HS-5 (cell line): ENCODE measurements around the gene FTSJ1.
"Not testable (repeated sequence)": the region's sequence is repeated elsewhere in the genome, so short reads cannot be mapped to it uniquely, and the experiment has no call there.

Experiments used
- DNase-seq: peaks from one replicate; pipeline ENCODE4 v3.0.0-alpha.2; 2012; ENCODE audit warnings: low read depth

The FTSJ1 gene

GRCh38 chrX:48475774-48476577 lies at the start of gene FTSJ1:
Gene FTSJ1, plus strand, starts transcription at chrX:48476199. Its CDS starts 1,849 bp downstream, at chrX:48478048.
- DNase-seq: peak; percentile 68

DNA sequence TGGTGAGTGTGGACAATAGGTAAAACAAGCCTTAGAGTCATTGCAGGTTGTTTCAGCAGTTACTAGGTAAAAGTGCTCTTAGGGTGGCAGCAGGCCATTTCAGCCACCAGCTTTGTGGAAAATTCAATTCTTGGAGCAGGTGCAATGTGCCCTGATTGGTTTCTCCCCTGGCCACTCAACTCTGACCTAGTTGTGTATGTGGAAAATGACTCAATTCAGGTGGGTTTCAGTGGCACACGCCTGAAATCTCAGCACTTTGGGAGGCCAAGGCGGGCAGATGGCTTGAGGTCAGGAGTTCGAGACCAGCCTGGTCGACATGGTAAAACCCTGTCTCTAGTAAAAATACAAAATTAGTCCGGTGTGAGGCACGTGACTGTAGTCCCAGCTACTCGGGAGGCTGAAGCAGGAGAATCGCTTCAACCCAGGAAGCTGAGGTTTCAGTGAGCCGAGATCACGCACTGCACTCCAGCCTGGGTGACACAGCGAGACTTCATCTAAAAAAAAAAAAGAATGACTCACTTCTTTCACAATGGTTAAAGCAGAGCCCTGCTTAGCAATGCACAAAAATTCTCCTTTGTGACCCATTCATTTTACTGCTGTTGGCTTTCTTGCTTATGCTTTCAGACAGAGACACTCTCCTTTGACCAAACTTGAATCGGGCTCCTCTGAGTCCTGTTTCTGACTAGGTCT lies 48.8 kb upstream of the FTSJ1 start:
- DNase-seq: not testable (repeated sequence)

GRCh38 chrX:48429606-48430005 lies 46.4 kb upstream of the FTSJ1 start:
- not testable (repeated sequence) for DNase-seq

DNA sequence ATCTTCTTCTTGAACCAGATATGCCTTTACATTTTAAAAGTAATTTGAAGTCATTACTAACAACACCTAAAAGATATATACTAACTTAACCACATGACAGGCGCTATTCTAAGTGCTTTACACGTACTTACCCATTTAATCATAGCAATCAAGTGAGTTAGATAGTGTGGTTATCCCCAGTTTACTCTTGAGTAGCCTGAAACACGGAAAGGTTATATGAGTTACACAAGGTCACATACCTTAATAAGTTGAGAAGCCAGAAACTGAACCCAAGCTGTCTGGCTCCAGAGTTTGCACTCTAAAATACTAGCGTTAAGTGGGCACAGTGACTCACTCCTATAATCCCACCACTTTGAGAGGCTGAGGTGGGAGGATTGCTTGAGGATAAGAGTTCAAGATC lies 45.8 kb upstream of the FTSJ1 start:
- DNase-seq: not testable (repeated sequence)

GRCh38 chrX:48433713-48434112 lies 42.3 kb upstream of the FTSJ1 start:
- not testable (repeated sequence) for DNase-seq

DNA sequence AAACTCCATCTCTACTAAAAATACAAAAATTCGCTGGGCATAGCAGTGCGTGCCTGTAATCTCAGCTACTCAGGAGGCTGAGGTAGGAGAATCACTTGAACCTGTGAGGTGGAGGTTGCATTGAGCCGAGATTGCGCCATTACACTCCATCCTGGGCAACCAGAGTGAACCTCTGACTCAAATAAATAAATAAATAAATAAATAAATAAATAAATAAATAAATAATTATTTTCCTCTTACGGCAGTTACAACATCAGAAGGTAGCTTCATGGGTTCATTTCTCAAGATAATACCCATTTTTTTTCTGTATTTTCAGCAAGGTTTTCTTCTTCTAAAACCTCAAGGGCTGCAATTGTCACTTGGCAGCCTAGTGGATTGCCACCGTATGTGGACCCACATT lies 28.8 kb upstream of the FTSJ1 start:
- DNase-seq: not testable (repeated sequence)

DNA sequence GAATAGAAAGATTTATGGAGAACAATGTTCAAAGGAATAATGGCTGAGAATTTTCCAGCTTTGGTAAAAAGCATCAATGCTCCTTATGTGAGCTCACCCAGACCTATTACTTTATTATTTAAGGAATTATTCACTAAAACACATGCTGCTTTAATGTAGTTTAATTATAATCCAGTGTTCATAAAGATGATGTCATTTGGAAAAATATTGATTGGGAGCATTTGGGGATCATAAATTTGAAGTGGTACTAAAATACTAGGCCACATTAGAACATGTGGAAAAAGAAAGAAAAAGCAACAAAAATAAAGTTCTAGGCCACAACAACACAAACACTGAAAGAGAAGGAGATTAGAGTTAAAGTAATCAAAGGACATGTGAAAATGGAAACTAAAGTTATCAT lies 25.9 kb upstream of the FTSJ1 start:
- no peak for DNase-seq

- DNase-seq: no peak
Observed at GRCh38 chrX:48451708-48452107, 24.3 kb upstream of the FTSJ1 start.

DNA sequence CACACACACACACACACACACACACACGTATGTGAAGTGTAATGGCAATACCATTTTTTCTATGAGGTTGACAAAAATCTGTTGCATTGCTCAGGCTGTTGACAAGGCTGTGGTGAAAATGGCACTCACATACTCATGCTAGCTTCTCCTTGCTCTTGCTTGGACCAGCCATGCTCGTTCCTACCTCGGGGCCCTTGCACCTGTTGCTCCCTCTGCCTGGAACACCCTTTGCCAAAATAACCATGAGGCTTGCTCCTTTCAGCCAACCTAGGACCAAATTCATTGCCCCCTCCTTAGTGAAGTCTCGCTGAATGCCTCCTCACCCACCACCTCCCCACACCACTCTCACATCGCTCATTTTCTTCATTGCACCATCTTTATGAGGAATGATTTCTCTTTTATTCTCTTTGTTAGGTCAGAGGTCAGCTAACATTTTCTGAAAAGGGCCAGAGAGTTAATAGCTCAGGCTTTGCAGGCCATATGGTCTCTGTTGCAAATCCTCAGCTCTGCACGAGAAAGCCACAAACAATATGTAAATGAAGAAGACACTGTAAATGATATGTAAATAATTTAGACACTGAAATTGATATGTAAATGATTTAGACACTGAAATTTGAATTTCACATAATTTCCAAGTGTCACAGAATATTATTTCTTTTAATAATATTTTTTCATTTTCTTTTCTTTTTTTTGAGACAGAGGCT lies 19.2 kb upstream of the FTSJ1 start:
- DNase-seq: no peak

GRCh38 chrX:48458711-48459110 lies 17.3 kb upstream of the FTSJ1 start:
- DNase-seq: no peak

GRCh38 chrX:48459483-48459882 lies 16.5 kb upstream of the FTSJ1 start:
- DNase-seq: no peak

GRCh38 chrX:48460031-48460430 lies 16.0 kb upstream of the FTSJ1 start:
- DNase-seq: no peak

- DNase-seq: no peak
Observed at GRCh38 chrX:48460606-48461005, 15.4 kb upstream of the FTSJ1 start.

DNA sequence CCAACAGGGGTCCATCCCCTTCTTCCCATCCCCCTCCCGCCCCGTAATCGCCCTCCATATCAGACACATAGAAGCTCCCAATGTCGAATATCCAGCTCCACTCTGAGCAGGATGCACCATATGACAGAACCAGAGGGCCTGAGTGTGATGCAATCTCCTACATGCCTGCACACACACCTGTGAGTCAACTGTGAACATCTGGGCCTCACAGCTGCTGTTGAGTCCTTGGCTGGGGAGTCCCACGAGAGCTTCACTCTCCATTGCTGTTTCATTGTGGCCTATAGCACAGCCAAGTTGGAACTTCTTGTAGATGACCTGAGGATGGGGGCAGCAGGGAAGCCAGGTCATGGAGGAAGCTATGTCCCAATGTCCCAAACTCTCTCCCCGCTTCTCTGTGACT lies 14.2 kb upstream of the FTSJ1 start:
- DNase-seq: no peak

DNA sequence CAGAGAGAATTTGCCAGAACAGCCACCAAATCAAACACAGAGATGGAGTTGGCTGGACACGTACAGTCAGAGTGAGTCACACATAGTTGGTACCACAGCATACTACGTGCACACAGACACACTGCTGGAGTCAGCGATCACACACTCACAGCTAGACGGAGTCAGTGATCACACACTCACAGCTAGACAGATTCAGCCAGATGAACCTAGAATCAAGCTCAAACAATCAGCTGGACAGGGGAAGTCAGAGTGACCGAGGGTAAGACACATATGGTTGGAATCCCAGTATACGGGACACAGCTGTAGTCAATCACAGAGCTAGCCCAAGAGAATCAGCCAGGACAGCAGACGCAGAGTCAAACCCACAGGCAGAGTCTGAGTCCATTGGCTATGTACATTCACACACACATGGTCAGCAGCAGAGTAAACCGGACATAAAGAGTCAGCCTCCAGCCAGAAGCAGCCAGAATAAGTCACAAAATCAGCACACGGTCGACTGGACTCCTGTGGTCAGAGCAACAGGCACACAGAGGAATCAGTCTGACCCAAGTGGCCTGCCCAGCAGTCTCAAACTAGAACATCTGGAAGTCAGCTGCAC lies 10.6 kb upstream of the FTSJ1 start:
- peak; percentile 68 for DNase-seq

DNA sequence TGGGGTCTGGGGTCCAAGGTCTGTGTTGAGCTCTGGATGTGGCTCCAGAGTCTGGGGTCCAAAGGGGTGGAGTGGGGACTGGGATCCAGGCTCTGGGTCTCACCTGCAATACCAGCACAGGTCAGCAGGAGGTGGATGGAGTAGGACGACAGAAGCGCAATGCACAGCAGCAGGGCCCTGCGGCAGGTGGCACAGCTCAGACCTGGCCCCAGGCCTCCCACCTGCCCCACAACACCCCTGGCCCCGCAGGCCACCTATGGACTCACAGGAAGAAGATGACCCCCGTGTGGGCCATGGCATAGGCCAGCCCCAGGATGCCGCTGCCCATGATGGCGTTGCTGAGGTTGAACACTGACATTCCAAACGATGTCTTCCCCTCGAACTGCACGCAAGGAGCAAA lies 9.3 kb upstream of the FTSJ1 start:
- DNase-seq: no peak

DNA sequence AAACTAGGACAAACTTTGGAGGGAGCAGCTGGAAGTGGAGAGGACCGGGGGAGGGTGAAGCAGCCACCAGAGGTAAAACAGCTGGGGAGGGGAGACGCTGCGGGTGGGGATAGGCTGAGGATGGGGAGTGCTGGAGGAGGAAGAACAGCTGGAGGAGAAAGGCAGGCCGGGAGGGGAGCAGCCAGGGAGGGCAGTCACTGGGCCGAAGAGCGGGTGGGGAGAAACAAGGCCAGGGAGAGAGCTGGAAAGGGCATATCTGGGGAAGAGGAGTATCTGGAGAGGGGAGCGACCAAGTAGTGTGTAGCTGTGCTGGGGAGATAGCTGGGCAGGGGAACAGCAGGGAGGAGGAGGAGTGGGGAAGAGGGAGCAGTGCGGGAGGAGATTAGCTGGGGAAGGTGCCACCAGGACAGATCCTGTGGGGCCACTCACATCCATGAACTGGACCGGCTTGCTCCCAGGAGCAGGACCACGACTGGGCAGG lies 8.7 kb upstream of the FTSJ1 start:
- no peak for DNase-seq

- no peak for DNase-seq
Observed at GRCh38 chrX:48468247-48468671, 7.7 kb upstream of the FTSJ1 start.

GRCh38 chrX:48468693-48469691 lies 7.0 kb upstream of the FTSJ1 start:
- DNase-seq: no peak

DNA sequence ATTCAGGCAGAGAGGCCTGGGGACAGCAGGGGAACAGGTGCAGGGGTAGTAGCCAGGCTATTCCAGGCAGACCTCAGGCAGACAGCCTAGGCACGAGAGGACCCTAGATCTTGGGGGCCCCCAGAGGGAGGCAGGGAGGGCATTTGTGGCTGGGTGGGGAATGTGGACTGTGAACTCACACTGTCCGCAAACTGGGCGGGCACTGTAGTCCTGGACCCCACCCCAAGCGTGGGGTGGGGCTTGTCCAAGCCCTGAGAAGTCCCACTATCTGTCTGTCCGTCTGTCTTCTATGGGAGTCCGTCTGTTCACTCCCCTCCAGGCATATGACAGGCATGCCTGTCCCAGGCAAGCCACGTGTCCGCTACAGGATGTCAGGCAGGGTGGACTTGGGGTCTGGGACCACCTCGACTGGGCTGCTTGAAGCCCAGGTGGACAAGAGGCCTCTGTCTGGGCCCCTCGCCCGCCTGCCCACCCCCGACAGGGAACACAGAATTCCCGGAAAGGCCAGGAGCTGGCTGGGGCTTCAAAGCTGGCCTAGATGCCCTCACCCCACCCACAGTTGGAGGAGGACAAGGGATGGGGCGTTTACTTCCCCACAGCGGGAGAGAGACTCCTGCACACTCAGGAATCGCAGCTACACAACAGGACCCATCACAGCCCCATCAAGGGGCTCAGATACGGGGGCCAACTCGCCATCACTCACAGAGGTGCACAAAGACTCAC lies 5.7 kb upstream of the FTSJ1 start, which contains the start of gene SLC38A5:
Gene SLC38A5 (minus strand): TSS at position 151 of the 723 bp plus-strand sequence. CDS start 2,336 bp downstream, outside the sequence.
- DNase-seq: no peak
